ENCODE data around the gene SMCP.

Gene SMCP

DNA sequence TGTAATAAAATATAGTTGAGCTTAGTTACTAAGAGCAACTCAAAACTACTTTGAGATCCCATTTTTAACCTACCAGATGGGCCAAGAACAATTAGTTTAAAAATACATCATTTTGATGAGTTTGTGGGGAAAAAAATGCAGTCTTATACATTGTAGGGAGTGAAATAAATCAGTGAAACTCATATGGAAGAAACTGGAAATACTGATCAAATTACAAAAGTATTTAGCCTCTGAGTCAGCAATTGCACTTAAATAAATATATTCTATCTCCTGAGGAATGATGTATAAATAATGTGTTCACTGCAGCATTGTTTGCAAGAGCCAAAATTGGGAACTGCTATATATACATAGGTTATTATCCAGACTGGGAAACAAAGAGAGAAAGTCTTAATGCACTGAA lies 4.6 kb upstream of the SMCP start:
- TF ChIP-seq, protein P1, sequence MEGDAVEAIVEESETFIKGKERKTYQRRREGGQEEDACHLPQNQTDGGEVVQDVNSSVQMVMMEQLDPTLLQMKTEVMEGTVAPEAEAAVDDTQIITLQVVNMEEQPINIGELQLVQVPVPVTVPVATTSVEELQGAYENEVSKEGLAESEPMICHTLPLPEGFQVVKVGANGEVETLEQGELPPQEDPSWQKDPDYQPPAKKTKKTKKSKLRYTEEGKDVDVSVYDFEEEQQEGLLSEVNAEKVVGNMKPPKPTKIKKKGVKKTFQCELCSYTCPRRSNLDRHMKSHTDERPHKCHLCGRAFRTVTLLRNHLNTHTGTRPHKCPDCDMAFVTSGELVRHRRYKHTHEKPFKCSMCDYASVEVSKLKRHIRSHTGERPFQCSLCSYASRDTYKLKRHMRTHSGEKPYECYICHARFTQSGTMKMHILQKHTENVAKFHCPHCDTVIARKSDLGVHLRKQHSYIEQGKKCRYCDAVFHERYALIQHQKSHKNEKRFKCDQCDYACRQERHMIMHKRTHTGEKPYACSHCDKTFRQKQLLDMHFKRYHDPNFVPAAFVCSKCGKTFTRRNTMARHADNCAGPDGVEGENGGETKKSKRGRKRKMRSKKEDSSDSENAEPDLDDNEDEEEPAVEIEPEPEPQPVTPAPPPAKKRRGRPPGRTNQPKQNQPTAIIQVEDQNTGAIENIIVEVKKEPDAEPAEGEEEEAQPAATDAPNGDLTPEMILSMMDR (IDR thresholded peaks at IDR 0.05; ENCODE audit: control insufficient read depth, extremely low read depth, insufficient read depth), result no peak
- no peak overlapping the region for H3K4me3 ChIP-seq (ENCODE audit: low read depth, low read length)
- DNase-seq (ENCODE audit: low read depth), result no peak

GRCh38 chr1:152876827-152877226 lies 1.3 kb upstream of the SMCP start:
- H3K4me3 ChIP-seq (ENCODE audit: low read depth, low read length), result no peak overlapping the region
- TF ChIP-seq, protein P1 (IDR thresholded peaks at IDR 0.05; ENCODE audit: control insufficient read depth, extremely low read depth, insufficient read depth), result no peak
- DNase-seq (ENCODE audit: low read depth), result no peak

DNA sequence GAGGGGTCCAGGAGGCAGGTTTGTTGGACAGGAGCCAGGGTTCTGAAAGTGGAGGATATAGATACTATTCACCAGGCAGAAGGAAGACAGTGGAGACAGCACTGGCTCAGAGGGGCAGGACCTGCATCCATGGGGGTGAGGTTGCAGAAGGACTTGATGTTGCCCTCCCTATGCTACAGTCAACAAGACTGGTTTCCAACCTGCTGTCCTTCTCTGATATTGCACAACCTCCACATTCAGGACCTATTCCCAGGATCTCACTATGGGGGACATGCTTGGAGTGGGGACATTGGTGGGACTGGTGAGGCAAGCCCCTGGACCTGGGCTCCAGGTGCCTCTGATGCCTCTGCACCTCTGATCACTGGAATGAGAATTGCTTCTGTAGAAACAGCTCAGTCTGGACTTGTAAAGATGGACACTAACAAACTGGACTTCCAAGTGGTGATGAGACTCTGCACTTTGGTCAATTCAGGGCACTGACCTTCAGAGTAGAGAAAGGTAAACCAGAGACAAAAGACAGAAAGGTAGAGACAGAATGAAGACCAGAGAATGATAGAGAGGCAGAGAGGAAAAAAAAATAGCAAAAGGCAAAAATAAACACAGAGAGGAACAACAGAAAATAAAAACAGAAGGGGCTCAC lies 1.6 kb downstream of the SMCP start:
- TF ChIP-seq, protein P1 (IDR thresholded peaks at IDR 0.05; ENCODE audit: control insufficient read depth, extremely low read depth, insufficient read depth), result no peak
- DNase-seq (ENCODE audit: low read depth), result no peak
- H3K4me3 ChIP-seq (ENCODE audit: low read depth, low read length), result no peak overlapping the region

DNA sequence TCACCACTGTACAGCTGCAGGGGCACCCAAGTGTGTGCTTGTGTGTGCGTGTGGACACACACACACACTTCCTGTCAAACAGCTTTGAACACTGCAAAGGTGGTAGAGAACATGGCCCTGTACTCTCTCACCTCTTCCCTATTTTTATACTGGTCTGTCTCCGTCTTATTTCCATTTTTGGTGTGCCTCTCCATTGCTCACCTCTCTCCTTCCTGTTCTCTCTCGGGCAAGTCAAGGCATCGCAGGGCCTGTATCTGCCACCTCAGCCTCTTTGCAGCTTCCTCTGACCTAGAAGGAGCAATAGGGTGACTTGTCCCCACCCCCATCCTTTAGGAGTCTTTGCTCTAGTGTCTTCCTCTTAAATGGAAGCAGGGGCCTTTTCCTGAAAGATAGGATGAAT lies 2.2 kb downstream of the SMCP start:
- TF ChIP-seq, protein P1 (IDR thresholded peaks at IDR 0.05; ENCODE audit: control insufficient read depth, extremely low read depth, insufficient read depth), result no peak
- no peak for DNase-seq (ENCODE audit: low read depth)
- H3K4me3 ChIP-seq (ENCODE audit: low read depth, low read length), result no peak overlapping the region

- DNase-seq (ENCODE audit: low read depth), result no peak
- H3K4me3 ChIP-seq (ENCODE audit: low read depth, low read length), result no peak overlapping the region
- TF ChIP-seq, protein P1 (IDR thresholded peaks at IDR 0.05; ENCODE audit: control insufficient read depth, extremely low read depth, insufficient read depth), result no peak
Measured at GRCh38 chr1:152880907-152881306, 2.8 kb downstream of the SMCP start.

DNA sequence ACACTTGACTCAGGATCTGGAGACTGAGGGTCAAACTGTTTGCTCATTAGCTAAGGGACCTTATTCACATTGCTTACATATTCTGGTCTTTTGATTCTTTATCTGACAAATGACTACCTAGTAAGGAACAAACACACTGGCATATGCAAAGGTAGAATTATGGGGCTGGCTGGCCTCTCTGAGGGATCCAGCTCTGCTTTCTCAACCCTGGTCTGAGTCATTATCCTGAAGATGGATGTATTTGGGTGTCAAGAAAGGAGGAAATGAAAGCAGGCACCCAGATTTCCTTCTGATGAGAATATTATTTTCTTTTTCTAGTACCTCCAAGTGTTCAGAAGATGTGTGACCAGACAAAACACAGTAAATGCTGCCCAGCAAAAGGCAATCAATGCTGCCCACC lies 6.0 kb downstream of the SMCP start:
- no peak for DNase-seq (ENCODE audit: low read depth)
- H3K4me3 ChIP-seq (ENCODE audit: low read depth, low read length), result no peak overlapping the region
- TF ChIP-seq, protein P1 (IDR thresholded peaks at IDR 0.05; ENCODE audit: control insufficient read depth, extremely low read depth, insufficient read depth), result no peak

GRCh38 chr1:152884506-152884905 lies 6.4 kb downstream of the SMCP start:
- DNase-seq (ENCODE audit: low read depth), result no peak
- TF ChIP-seq, protein P1 (IDR thresholded peaks at IDR 0.05; ENCODE audit: control insufficient read depth, extremely low read depth, insufficient read depth), result no peak
- no peak overlapping the region for H3K4me3 ChIP-seq (ENCODE audit: low read depth, low read length)

Data from LNCaP clone FGC (cell line).